ENCODE results near the gene SLC7A1.

SLC7A1 gene

GRCh38 chr13:29550430-29550988, 45.0 kb downstream of the SLC7A1 start:
- no peak for DNase-seq

DNA sequence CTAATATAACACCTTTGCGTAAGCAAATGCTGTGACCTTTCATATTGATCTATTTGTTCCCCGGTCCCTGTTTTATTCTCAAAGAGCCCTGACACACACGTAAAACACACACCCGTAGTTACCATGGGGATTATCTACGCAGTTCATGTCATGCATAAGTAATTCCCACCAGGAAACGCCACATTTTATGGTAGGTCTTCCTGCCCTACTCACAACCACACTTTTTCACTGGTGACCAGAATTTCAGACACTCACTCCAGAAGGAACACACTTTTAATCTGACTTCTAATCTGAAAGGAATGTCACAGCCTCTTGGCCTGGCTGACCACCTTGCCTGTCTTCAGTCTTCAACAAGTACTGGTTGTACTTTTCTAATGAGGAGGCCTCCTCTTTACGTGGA, 46.8 kb downstream of the SLC7A1 start:
- no peak for DNase-seq

DNA sequence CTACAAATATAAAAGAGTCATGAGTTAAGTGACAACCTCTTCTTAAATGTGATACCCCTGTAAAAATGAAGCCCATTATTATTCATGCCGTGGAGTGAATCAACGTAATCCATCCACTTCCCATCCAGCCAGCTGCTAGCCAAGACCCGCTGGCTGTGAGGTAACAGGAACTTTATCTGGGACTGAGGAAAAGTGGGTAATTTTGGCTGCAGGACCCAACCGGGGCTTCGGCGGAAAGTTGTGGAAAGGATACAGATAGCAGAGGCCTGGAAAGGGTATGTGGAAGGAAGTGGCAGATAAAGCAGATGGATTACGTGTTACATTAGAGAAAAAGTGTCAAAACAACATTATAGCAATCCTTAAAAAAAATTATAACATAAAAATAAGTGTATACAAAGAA, 48.3 kb downstream of the SLC7A1 start:
- no peak for DNase-seq

GRCh38 chr13:29546662-29547061, 48.8 kb downstream of the SLC7A1 start:
- DNase-seq: no peak

- DNase-seq: no peak
These were observed 49.5 kb downstream of the SLC7A1 start for GRCh38 chr13:29545988-29546387.

DNA sequence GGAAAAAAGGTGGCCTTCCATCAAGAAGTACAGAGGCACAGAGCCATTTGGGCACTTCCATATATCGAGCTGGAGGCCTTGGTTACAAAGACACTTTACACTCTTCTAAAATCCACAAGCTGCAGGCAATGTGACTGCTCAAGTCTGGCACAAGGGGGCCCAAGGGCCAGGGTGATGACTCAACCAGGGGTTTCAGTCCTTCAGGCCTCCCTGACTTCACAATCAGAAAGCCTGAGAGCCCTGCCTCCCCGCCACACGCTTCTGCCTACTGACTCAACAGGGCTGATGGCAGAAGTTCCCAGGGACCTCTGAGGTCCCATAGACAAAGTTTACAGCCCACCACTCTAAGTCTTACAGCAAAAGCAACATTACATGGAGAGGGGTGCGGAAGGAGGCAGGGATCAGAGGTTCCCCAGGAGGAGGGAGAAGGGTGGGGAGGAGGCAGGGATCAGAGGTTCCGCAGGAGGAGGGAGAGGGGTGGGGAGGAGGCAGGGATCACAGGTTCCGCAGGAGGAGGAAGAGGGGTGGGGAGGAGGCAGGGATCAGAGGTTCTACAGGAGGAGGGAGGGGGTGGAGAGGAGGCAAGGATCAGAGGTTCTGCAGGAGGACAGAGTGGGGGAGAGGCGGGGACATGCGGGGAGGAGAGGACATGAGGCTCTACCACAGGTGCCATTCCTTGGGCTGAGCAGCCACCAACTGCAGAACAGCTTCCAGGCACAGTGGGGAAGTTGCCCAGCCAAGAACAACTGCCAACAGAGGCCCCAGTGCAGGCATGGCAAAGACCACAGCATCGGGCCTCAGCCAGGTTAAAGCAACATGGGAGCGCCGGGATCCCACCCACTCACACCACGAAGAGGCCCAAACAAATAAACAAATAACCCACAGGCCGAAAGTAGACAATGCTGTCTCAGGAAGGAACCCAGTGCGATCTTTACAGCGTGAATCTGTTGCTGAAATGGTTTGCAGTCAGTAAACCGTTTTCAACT, 52.0 kb downstream of the SLC7A1 start:
- DNase-seq: peak; percentile 11

- no peak for DNase-seq
These were observed 53.1 kb downstream of the SLC7A1 start for GRCh38 chr13:29542381-29542780.

DNA sequence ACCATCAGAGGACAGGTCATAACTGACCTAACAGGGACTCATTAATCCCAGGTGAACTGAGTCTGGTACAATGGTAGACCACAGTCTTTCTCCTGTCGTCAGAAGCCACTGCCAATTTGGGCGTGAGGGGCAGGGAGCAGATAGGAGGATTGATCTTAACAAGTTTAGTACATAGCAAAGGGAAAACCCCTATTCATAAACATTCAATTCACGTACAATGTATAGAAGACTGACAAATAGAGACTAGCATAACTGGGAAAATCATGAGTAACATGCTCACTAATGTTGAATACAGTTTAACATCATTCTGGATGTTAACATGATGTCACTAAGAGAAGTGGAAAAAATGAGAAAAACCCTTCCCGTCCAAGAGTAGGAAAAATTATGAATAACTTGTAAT, 54.1 kb downstream of the SLC7A1 start:
- no peak for DNase-seq

DNA sequence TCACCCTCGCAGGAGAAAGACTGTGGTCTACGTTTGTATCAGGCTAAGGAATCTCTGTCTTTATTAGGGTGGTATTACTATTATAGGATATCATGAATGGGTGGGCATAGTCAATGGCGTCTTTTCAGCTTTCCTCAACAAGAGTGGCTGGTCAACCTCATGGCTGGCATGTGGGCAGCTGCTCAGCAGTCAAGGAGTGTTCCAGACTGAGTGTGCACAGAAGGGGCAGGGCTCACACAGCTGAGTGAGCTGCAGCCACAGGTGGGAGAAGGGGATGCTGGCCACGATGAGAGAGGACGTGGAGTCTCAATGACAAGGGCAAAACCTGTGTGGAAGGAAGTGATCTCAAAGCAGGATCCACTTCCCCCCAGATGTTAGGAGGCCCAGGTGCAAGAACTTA, 54.7 kb downstream of the SLC7A1 start:
- DNase-seq: no peak

GRCh38 chr13:29540334-29540733, 55.2 kb downstream of the SLC7A1 start:
- no peak for DNase-seq

- no peak for DNase-seq
These were observed 55.6 kb downstream of the SLC7A1 start for GRCh38 chr13:29539856-29540255.

DNA sequence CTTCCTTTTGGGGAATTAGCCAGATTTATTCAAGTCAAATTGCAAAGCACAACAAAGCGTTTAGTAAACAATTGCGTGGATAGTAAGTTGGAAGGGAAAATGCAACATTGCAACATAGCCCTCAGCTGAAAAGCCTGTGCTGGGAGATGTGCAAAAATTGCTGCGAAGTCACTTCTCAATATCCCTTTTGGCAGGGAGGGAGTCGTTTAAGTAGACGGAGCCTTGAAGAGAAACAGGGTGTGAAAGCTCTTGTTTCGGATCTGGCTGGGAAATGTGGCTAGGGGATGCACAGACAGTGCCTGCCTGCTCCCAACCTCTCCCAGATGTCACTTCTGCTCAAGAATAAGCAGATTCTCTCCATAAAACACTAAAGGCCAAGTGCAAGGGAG, 56.8 kb downstream of the SLC7A1 start:
- no peak for DNase-seq

GRCh38 chr13:29537736-29538651, 57.5 kb downstream of the SLC7A1 start:
- no peak for DNase-seq

DNA sequence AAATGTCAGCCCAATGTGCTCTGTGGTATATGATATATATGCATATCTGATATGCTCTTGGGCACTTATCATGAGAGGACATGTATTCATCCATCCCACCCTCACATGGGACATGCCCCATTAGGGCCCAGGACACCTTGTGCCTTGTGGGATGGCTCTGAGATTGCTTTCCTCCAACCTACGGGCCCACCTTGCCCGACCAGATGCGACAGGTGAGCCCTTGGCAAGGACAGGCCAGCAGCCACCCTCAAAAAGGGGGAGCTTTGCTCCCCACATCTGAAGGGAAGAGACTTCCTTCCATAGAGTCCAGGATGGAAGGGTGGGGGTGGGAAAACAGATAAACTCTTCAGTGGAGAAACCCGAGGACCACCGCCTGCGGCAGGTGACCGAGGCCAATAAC, 58.6 kb downstream of the SLC7A1 start:
- no peak for DNase-seq

DNA sequence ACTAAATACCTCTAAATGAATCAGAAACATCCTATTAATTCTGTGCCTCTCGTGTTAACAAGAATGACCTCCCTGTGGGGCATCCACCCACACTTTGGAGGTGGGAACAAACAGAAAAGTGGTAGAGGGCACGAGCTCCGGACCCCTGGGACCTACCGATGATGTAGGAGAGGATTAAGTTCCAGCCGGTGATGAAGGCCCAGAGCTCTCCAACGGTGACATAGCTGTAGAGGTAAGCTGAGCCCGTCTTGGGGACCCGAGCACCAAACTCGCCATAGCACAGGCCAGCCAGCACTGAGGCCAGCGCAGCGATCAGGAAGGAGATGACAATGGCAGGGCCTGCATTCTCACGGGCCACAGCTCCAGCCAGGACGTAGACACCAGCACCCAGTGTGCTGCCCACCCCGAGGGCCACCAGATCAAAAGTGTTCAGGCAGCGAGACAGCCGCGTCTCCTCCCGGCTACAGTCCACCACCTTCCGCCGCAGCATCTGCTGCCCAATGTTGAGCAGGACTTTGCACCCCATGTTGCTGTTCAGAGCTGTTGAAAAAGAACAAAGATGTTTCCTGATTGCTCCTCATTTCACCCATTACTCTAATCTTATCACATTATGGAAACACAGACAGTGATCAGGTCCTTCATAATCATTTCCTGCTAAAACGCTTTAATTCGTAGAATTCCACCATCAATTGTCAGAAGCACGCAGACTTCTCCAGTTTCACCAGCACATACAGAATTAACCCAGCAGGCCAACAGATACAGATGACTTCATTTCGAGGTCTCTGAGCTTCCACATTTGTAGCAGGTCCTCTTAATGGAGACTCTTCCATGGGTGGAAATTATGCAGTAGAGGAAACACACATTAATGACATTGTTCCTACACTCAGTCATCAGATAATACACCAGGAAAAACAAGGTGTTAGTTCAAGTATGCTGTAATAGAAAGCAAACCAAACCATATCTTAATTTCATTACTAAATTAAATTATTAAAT, 59.5 kb downstream of the SLC7A1 start:
- no peak for DNase-seq

DNA sequence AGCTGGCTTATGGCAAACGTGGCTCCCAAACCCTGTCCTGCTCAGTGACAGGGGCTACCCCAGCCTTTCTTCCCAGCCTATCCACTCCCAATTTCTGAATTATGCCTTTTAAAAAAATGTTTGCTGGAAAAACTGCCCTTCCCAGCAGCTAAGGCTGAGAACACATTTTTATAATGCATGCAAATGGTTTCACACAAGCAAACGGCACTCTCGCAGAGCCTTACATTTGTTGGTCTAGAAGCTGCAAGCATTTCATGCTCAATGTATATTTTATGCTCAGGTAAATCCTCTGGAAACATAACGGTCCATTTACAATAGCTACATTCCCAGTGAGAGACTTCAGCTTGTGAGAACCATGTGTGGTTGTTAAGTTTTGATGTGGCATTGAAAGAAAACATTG, 61.4 kb downstream of the SLC7A1 start:
- DNase-seq: no peak

DNA sequence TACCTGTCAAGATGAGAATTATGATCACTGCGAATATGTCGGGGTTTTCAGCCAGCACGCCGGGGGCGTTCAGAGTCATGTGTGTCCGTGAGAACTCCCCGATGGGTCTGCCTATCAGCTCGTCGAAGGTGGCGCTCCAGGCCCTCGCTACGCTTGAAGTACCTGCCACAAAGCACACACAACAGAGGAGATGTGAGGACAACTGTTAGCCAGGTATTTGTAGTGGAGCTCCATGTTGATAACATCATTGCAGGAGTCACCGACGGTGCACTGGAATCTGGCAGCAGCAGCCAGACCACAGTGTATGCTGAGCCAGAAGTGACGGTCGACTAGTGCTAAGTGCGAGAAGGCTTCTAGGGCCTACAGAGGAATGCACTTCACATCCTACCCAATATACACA, 62.7 kb downstream of the SLC7A1 start:
- DNase-seq: no peak

DNA sequence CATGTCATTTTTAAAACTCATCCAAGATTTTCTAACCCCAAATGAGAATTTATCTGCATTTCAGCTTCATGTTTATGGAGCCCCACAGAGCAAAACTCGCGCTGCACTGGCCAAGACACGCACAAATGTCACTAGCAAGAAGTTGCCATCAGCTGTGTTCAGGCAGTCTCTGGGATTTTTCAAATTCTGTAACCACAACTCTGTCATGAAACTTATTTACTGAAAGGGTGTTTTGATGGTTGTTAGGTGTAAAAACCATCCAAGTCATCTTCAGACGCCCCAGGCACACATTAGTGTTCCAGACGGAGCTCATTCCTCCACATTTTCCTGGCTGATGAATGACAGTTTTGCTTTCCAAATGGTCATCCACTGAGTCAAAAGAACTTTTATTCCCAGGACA, 63.4 kb downstream of the SLC7A1 start:
- DNase-seq: no peak

DNA sequence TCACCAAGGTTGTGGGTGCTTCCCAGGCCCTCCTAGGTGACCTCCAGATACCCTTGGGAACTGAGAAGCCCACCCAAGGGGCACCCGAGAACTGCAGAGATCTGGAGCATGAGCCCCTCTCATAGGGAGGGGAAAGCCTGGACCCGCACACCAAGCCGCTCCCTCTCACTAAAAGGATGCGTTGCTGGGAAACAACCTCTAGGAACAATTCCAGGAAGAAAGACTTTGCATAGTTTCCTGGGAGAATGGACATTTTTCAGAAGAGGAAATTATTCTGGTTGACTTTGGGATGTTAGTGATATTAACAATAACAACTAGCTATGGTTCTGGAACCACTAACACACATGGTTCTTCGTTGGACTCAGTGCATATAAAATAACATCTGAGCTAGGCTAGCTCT, 64.6 kb downstream of the SLC7A1 start:
- DNase-seq: no peak

DNA sequence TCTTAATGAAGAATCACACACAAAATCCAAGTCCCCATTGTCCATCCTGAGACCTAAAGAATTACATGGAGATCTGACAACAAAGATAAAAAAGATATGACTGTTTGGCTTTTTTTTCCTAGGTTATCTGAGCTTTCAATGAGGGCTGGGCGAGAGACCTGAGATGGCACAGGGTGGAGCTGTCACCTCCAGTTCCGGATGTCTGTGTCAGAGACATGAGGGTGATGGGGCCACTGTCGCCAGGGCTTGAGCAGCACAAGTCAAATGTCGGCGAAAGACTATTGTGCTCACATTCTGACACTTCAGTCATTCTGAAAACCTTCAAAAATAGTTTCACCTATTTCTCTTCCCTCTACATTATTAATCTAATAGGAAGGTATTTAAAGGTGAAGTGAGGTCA, 65.7 kb downstream of the SLC7A1 start:
- DNase-seq: no peak

DNA sequence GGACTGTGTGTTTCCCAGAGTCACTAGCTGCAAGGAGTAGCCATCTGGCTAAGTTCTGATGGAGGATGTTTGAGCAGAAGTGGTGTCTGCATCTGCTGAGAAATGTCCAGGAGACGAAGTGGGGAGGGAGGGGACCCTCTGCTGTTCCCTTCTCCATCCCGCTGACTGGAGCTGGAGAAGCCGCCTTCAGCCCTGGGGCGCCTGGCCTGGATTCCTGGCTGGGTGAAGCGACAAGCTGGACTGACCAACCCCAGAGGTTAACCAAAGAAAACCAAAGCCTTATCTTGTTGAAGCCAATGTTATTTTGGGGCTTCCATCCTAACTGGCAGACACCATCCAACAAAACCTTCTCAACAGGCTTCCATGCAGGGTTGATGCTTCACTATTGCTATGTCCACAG, 67.6 kb downstream of the SLC7A1 start:
- DNase-seq: no peak

DNA sequence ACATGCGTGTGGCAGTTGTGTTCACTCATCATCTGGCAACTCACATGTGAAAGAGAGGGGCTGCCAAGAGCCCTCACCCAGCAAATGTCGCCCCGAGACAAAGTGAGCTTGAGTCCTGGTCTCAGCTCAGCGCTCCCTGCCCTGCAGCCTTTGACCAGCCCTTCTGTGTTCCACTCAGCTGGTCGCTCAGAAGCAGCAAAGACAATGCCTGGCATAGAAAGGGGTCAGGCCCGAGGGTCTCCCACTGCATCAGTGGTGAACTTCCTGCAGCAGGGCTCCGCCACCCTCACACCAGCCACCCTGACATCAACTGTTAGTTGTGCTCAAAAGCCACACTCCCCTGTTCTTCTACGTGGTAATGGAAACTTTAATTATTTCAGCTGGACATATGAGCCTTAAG, 68.0 kb downstream of the SLC7A1 start:
- no peak for DNase-seq

Measured in HCEC 1CT (cell line).